H1 (cell line): ENCODE measurements around the gene FARS2. TPM values are rescaled to one million over a fixed set of nuclear protein-coding genes. Genes with fewer than 3 reads are reported as not detected.

Source experiments
- CTCF ChIA-PET: fragments of 300-600 bp; sonication (Branson Sonifier 250); formaldehyde crosslinking; loops from one replicate; lab custom pipeline; 2021; ENCODE audit not compliant: partially characterized antibody; lab: Charles Lee
- POLR2A ChIA-PET: fragments of 300-600 bp; sonication (Branson Sonifier 250); formaldehyde crosslinking; loops from one replicate; lab custom pipeline; 2021; ENCODE audit warnings: inconsistent platforms; ENCODE audit not compliant: partially characterized antibody; lab: Charles Lee
- DNase-seq, 2 experiments: peaks; one replicate each; pipeline versions ENCODE4 v3.0.0 to v3.0.0-alpha.2; 2010 to 2022; ENCODE audit warnings: low spot score in 2 of 2, low read depth in 1 of 2, mixed read lengths in 1 of 2
- FAIRE-seq: peaks from 2 replicates; lab custom pipeline; 2011; peaks lifted over from hg19 to GRCh38; lab: Jason Lieb, UNC
- H2AFZ ChIP-seq: 2 replicates; pipeline ENCODE4 v1.8.1; 2012; ENCODE audit warnings: low read length, inconsistent platforms
- H2AK5ac ChIP-seq: 2 replicates; pipeline ENCODE4 v1.6.1; 2013; ENCODE audit warnings: low read depth, low read length
- H2BK120ac ChIP-seq: replicated peaks from 2 replicates; pipeline ENCODE3; 2013; ENCODE audit warnings: low read depth, low read length, inconsistent platforms
- H2BK12ac ChIP-seq: 2 replicates; pipeline ENCODE4 v1.6.1; 2013; ENCODE audit warnings: low read depth, low read length
- H2BK15ac ChIP-seq: 2 replicates; pipeline ENCODE4 v1.6.1; 2013; ENCODE audit warnings: low read length
- H2BK20ac ChIP-seq: 2 replicates; pipeline ENCODE4 v1.6.1; 2013; ENCODE audit warnings: low read length
- H2BK5ac ChIP-seq: 2 replicates; pipeline ENCODE4 v1.6.1; 2013; ENCODE audit warnings: low read depth, low read length
- H3K14ac ChIP-seq: 2 replicates; pipeline ENCODE4 v1.6.1; 2013; ENCODE audit warnings: inconsistent platforms; ENCODE audit not compliant: insufficient read length
- H3K18ac ChIP-seq: 2 replicates; pipeline ENCODE4 v1.6.1; 2013; ENCODE audit warnings: low read length; ENCODE audit errors: extremely low read depth
- H3K23ac ChIP-seq: 2 replicates; pipeline ENCODE4 v1.6.1; 2013; ENCODE audit warnings: inconsistent platforms; ENCODE audit not compliant: insufficient read length
- H3K23me2 ChIP-seq: 2 replicates; pipeline ENCODE4 v1.6.1; 2013; ENCODE audit warnings: low read depth, low read length
- H3K27ac ChIP-seq: 2 replicates; pipeline ENCODE4 v1.6.1; 2011; ENCODE audit warnings: low read depth, low read length, inconsistent platforms
- H3K27me3 ChIP-seq, 4 experiments: replicated peaks in 1 of 4; 1 replicate in 1 of 4; 2 replicates in 3 of 4; pipeline versions ENCODE4 v1.6.1 to v1.8.1; 2011 to 2013; ENCODE audit warnings: low read length in 3 of 4, mild to moderate bottlenecking in 3 of 4, inconsistent platforms in 2 of 4, mixed read lengths in 2 of 4, moderate library complexity in 1 of 4; ENCODE audit not compliant: control insufficient read depth in 3 of 4, insufficient read depth in 3 of 4; ENCODE audit errors: extremely low read depth in 1 of 4
- H3K36me3 ChIP-seq, 4 experiments: 2 replicates each; pipeline versions ENCODE4 v1.6.1 to v1.8.1; 2011 to 2013; ENCODE audit warnings: mild to moderate bottlenecking in 4 of 4, low read length in 3 of 4, moderate library complexity in 2 of 4, control low read depth in 1 of 4, inconsistent platforms in 1 of 4; ENCODE audit not compliant: insufficient read depth in 4 of 4, control insufficient read depth in 2 of 4
- H3K4ac ChIP-seq: replicated peaks from 2 replicates; pipeline ENCODE3; 2013; ENCODE audit warnings: low read length, low read depth, mixed read lengths, inconsistent platforms; ENCODE audit not compliant: insufficient read length
- H3K4me1 ChIP-seq, 4 experiments: replicated peaks in 1 of 4; 1 replicate in 1 of 4; 2 replicates in 3 of 4; pipeline versions ENCODE4 v1.6.1 to v1.8.1; 2011 to 2013; ENCODE audit warnings: low read length in 3 of 4, inconsistent platforms in 2 of 4, mixed read lengths in 1 of 4; ENCODE audit not compliant: insufficient read depth in 4 of 4, control insufficient read depth in 3 of 4
- H3K4me2 ChIP-seq, 2 experiments: 2 replicates each; pipeline versions ENCODE4 v1.6.1 to v1.8.1; 2011 to 2013; ENCODE audit warnings: low read depth in 2 of 2, low read length in 2 of 2, control low read depth in 1 of 2, inconsistent platforms in 1 of 2, mild to moderate bottlenecking in 1 of 2; ENCODE audit not compliant: insufficient read depth in 1 of 2
- H3K4me3 ChIP-seq, 4 experiments: fragments of 200-600, 300-600 bp in 1 of 4; sonication (generic), shearing (Covaris generic), sonication (Bioruptor Twin) in 1 of 4; 2 replicates each; pipeline versions ENCODE4 v1.5.1 to v1.8.1; 2011 to 2016; ENCODE audit warnings: low read length in 4 of 4, low read depth in 3 of 4, control low read depth in 2 of 4, inconsistent platforms in 2 of 4, mild to moderate bottlenecking in 2 of 4, mixed read lengths in 1 of 4, moderate library complexity in 1 of 4; ENCODE audit not compliant: insufficient read depth in 2 of 4; ENCODE audit errors: extremely low read depth in 1 of 4
- H3K56ac ChIP-seq: replicated peaks from 2 replicates; pipeline ENCODE3; 2013; ENCODE audit warnings: low read depth, mild to moderate bottlenecking, mixed read lengths, low read length, inconsistent platforms; ENCODE audit not compliant: insufficient read length
- H3K79me1 ChIP-seq: 2 replicates; pipeline ENCODE4 v1.6.1; 2013; ENCODE audit warnings: low read depth, low read length, control low read depth
- H3K79me2 ChIP-seq, 2 experiments: 2 replicates each; pipeline versions ENCODE4 v1.6.1 to v1.8.1; 2012 to 2013; ENCODE audit warnings: low read length in 2 of 2, mild to moderate bottlenecking in 2 of 2, inconsistent platforms in 1 of 2; ENCODE audit not compliant: insufficient read depth in 2 of 2, control insufficient read depth in 1 of 2
- H3K9ac ChIP-seq, 4 experiments: replicated peaks in 1 of 4; 1 replicate in 1 of 4; 2 replicates in 3 of 4; pipeline versions ENCODE4 v1.6.1 to v1.8.1; 2011 to 2013; ENCODE audit warnings: low read depth in 3 of 4, low read length in 3 of 4, control low read depth in 2 of 4, mild to moderate bottlenecking in 2 of 4, moderate library complexity in 2 of 4, inconsistent platforms in 1 of 4; ENCODE audit errors: extremely low read depth in 1 of 4
- H3K9me3 ChIP-seq, 2 experiments: 2 replicates each; pipeline versions ENCODE4 v1.6.1 to v1.8.1; 2012 to 2013; ENCODE audit warnings: mild to moderate bottlenecking in 2 of 2, moderate library complexity in 2 of 2, control low read depth in 1 of 2, inconsistent platforms in 1 of 2, low read depth in 1 of 2, low read length in 1 of 2, mixed read lengths in 1 of 2; ENCODE audit not compliant: insufficient read depth in 2 of 2
- H4K20me1 ChIP-seq, 2 experiments: replicated peaks in 1 of 2; 2 replicates each; pipeline versions ENCODE3 to v1.8.1; 2011 to 2013; ENCODE audit warnings: inconsistent platforms in 2 of 2, low read length in 2 of 2, mild to moderate bottlenecking in 1 of 2; ENCODE audit not compliant: insufficient read depth in 2 of 2, control insufficient read depth in 1 of 2
- H4K5ac ChIP-seq: 2 replicates; pipeline ENCODE4 v1.6.1; 2013; ENCODE audit warnings: low read length, low read depth, mixed read lengths, inconsistent platforms; ENCODE audit not compliant: insufficient read length
- H4K8ac ChIP-seq: 2 replicates; pipeline ENCODE4 v1.8.0; 2013; ENCODE audit warnings: mild to moderate bottlenecking, moderate library complexity, low read length, inconsistent platforms; ENCODE audit not compliant: insufficient read depth; ENCODE audit errors: extremely low read depth
- H4K91ac ChIP-seq: replicated peaks from 2 replicates; pipeline ENCODE3; 2013; ENCODE audit warnings: low read length, mixed read lengths, inconsistent platforms; ENCODE audit not compliant: insufficient read length
- CTCF ChIP-seq, 3 experiments: IDR thresholded peaks; 1 replicate in 2 of 3; 2 replicates in 1 of 3; pipeline versions ENCODE4 v1.5.1 to v1.6.1; 2011; ENCODE audit warnings: low read length in 3 of 3, mild to moderate bottlenecking in 3 of 3, inconsistent platforms in 2 of 3, low read depth in 1 of 3, moderate library complexity in 1 of 3; ENCODE audit not compliant: insufficient read depth in 1 of 3; ENCODE audit errors: control extremely low read depth in 1 of 3
- EGR1 ChIP-seq: IDR thresholded peaks from 2 replicates; pipeline ENCODE4 v1.6.1; 2011; ENCODE audit warnings: low read depth, low read length, borderline replicate concordance
- RAD21 ChIP-seq, 2 experiments: IDR thresholded peaks in 1 of 2; conservative IDR thresholded peaks in 1 of 2; 2 replicates each; pipeline ENCODE4 v1.6.1; 2011; ENCODE audit warnings: low read depth in 2 of 2, low read length in 2 of 2, improper control_type of control experiment in 1 of 2, inconsistent platforms in 1 of 2, mild to moderate bottlenecking in 1 of 2, moderate library complexity in 1 of 2
- RFX5 ChIP-seq: IDR thresholded peaks from 2 replicates; pipeline ENCODE4 v1.6.1; 2011; ENCODE audit warnings: low read depth, low read length, improper control_type of control experiment, borderline replicate concordance
- WGBS, 2 experiments: shearing (Covaris generic) in 1 of 2; methylation state at CpG; one replicate each; pipeline versions ENCODE4 v1.1.6 to v1.1.7; 2013 to 2015; ENCODE audit warnings: low lambda C conversion rate in 2 of 2, mixed read lengths in 2 of 2, inconsistent platforms in 1 of 2, low coverage in 1 of 2, missing lambda C conversion rate in 1 of 2; ENCODE audit not compliant: insufficient replicate concordance in 2 of 2, insufficient coverage in 1 of 2, insufficient read length in 1 of 2; ENCODE audit errors: extremely low coverage in 1 of 2, missing lambda C conversion rate in 1 of 2; 5-methylcytosine and 5-hydroxymethylcytosine counted together
- polyA plus RNA-seq, 7 experiments: library from polyadenylated mRNA; depleted of rRNA in 3 of 7; stranded (reverse) in 5 of 7; unstranded in 2 of 7; fragments of >200 nt in 5 of 7; fragments of 200-250 nt in 2 of 7; gene quantifications; 1 replicate in 5 of 7; 2 replicates in 1 of 7; 4 replicates in 1 of 7; pipeline versions ENCODE4 v1.2.1 to v1.2.3, GENCODE V29; 2011 to 2013; ENCODE audit warnings: missing spikeins in 2 of 7, mixed read lengths in 2 of 7
- total RNA-seq: library from RNA; stranded (reverse); fragmentation: NEBNext Ultra II Directional; extraction: Animal tissue kit (Norgen Biotek cat#: 25700); gene quantifications from 2 replicates; pipeline ENCODE4 v1.2.1, GENCODE V29; 2021

Gene FARS2
- total and polyA plus RNA-seq, 2 of the 8 experiments (the other 6 are each of a cell fraction or from before 2014, with no cell fraction given), result 11.7 to 14.4 TPM

DNA sequence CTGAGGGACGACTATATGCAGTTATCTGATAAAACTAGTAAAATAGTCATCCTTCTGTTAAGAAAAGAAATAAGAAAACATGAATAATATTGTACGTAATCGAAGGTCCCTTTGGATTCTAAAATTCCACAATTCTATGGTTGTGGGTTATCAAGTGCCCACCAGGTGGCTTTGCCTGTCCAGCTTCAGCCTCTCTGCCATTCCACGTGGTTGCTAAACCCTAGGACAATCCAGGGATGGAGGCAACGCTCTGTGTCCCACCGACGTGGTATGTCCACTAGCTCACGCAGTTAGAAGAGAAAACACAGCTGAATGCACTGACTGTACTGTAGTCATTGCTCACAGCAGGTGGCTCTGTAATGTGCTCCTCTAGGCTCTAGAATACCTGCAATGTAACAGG lies 349.3 kb downstream of the FARS2 start:
- no peak overlapping the region for H4K91ac ChIP-seq
- no peak overlapping the region for H3K27ac ChIP-seq
- H2BK20ac ChIP-seq, result no peak overlapping the region
- H3K4ac ChIP-seq, result no peak overlapping the region
- no peak overlapping the region for H4K5ac ChIP-seq
- DNase-seq (no peak), FAIRE-seq (no peak)
- H2BK12ac ChIP-seq, result no peak overlapping the region
- POLR2A ChIA-PET, result no interaction called here
- H3K4me3 ChIP-seq, result no peak overlapping the region
- H3K4me2 ChIP-seq, result no peak overlapping the region
- H2BK5ac ChIP-seq, result no peak overlapping the region
- H3K27me3 ChIP-seq, result no peaks in the 10 kb centered on the region
- H3K56ac ChIP-seq, result no peak overlapping the region
- no peaks in the 10 kb centered on the region for H3K9me3 ChIP-seq
- H3K14ac ChIP-seq, result no peak overlapping the region
- H3K79me1 ChIP-seq, result no peaks in the 10 kb centered on the region
- no peak overlapping the region for H2AFZ ChIP-seq
- WGBS, 2 experiments, result 92% methylated on average over 8 of the region's 8 CpGs; no CpG with 5 or more reads in 1 of the 2 experiments
- no peak overlapping the region for H2BK15ac ChIP-seq
- no peak overlapping the region for H2BK120ac ChIP-seq
- no peak overlapping the region for H2AK5ac ChIP-seq
- CTCF ChIA-PET, result interaction anchor here (0.6 to 1.5 kb wide), 6 partner anchors 10 to 252 kb away, joined by 3 read pairs; no protein-coding TSS in a partner anchor
- H3K79me2 ChIP-seq, result no peaks in the 10 kb centered on the region
- H3K9ac ChIP-seq, result no peak overlapping the region
- TF ChIP-seq RFX5, result no peak
- TF ChIP-seq CTCF (IDR thresholded peaks at IDR 0.05; ENCODE audit: control extremely low read depth in 1 of 3, insufficient read depth in 1 of 3, low read depth in 1 of 3, low read length in 3 of 3), result 0 out of 4 replicates have a peak, but pooled peaks of 1 of the 3 experiments have one; percentile 0
- TF ChIP-seq EGR1, result no peak
- TF ChIP-seq RAD21 (IDR thresholded peaks at IDR 0.05 in 1 of 2, conservative IDR thresholded peaks at IDR 0.05 in 1 of 2; ENCODE audit: low read depth in 2 of 2, low read length in 2 of 2), result peak; percentile 18 to 36; a peak in 1 of 4 replicates
- no peaks in the 10 kb centered on the region for H3K23me2 ChIP-seq
- no peaks in the 10 kb centered on the region for H4K20me1 ChIP-seq
- peak overlapping the region; percentile 59; the same call in 1 of the 2 replicates for H4K8ac ChIP-seq
- no peaks in the 10 kb centered on the region for H3K4me1 ChIP-seq
- no peak overlapping the region for H3K18ac ChIP-seq
- no peak overlapping the region for H3K23ac ChIP-seq
- no peaks in the 10 kb centered on the region for H3K36me3 ChIP-seq
